ENCODE measurements around the gene TDO2. TPM values are rescaled to one million over a fixed set of nuclear protein-coding genes. Genes with fewer than 3 reads are reported as not detected.
"Not testable (repeated sequence)": the region's sequence is repeated elsewhere in the genome, so short reads cannot be mapped to it uniquely, and the experiment has no call there.

TDO2 gene
- total RNA-seq, 1 donor from 2014 or later: 1.0 TPM

DNA sequence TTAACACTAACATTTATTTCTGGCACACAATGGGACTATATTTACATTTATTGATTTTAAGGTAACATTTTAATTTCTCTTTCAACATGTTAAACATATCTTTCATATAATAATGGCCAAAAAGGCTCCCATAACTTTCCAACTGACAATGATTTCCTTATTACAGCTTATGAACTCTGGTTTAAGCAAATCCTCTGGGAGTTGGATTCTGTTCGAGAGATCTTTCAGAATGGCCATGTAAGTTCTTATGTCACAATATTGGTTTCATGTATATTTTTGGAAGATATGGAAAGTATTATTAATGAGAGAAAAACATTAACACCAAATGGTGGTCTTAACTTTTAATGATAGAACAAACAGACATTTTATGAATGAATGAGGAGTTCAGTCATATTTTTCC lies 4.1 kb downstream of the TDO2 start:
- no peak for DNase-seq (ENCODE audit: low spot score)

DNA sequence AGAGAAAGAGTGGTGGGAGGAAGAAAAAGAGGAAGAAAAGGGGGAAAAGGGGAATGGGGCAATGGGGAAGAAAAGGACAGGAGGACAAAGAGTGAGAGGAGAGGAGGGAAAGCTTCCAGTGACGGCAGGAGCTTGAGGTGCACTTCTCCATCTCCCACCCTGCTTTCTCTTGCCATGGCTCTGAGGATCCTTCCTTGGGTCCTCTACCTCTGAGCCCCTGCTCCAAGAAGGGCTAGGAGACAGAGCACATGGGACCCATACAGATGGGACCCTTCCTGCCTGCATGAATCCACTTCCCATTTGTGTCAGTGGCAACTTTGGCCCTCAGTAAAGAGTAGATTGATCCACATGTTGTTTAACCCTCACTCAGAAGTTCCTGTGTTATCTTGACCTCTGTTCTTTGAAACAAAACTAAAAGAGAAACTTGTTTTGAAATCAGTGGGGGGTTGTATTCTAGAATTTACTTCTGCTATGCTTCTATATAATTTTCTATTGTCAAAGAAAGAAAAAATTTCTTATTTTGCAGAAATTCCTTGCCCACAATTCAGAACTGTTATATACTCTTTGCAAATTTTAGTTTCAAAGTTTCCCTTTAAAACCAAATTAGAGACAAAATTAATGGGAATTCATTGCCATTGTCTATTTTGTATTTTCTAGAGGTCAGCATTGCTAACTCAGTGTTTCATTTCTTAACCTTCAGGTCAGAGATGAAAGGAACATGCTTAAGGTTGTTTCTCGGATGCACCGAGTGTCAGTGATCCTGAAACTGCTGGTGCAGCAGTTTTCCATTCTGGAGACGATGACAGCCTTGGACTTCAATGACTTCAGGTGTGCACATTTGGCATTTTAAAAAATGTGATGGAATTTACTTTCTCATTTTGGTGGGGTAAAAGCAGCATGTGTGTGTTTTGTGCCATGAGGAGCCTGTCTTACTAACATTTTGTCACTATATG lies 5.0 kb downstream of the TDO2 start:
- no peak for DNase-seq (ENCODE audit: low spot score)

GRCh38 chr4:155909615-155910226 lies 6.2 kb downstream of the TDO2 start:
- DNase-seq (ENCODE audit: low spot score): no peak

- no peak for DNase-seq (ENCODE audit: low spot score)
These were observed 8.4 kb downstream of the TDO2 start for GRCh38 chr4:155911905-155912304.

GRCh38 chr4:155914782-155915181 lies 11.3 kb downstream of the TDO2 start:
- DNase-seq (ENCODE audit: low spot score): no peak

GRCh38 chr4:155921597-155921996 lies 18.1 kb downstream of the TDO2 start:
- no peak for DNase-seq (ENCODE audit: low spot score)

GRCh38 chr4:155924637-155925036 lies 21.1 kb downstream of the TDO2 start:
- no peak for DNase-seq (ENCODE audit: low spot score)

DNA sequence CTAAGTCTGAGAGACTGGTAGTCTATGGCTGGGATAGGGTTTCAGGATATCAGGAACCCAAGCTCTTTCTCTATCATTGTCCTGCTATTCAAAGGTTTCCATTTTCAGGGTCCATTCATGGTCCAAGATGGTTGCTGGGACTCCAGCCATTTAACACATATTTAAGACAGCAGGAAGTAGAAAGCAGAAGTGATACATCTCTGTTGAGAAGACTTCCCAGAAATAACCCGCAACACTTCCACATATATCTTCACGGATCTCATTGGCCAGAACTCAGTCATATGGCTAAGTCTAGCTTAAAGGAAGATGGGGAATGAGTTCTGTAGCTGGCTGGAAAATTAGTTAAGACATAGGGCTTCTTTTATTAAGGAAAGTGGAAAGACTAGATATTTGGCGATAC lies 26.3 kb downstream of the TDO2 start:
- no peak for DNase-seq (ENCODE audit: low spot score)

DNA sequence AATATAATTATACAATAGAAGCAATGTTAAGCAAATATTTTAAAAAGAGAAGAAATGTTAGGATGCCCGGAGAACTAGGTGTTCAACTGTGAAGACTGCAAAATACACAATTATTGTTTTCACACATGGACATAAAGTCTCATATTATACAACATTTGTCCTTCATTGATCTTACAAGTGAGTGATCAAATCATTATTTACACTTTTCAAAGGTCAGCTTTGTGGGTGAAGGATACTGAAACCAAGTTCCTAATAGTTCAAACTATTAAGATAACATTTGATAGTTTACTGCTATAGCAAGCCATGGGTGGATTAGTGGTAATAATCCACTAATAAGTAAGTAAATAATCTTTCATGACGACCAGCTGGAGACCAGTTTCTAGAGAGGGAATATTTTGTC lies 26.8 kb downstream of the TDO2 start:
- DNase-seq (ENCODE audit: low spot score): no peak

DNA sequence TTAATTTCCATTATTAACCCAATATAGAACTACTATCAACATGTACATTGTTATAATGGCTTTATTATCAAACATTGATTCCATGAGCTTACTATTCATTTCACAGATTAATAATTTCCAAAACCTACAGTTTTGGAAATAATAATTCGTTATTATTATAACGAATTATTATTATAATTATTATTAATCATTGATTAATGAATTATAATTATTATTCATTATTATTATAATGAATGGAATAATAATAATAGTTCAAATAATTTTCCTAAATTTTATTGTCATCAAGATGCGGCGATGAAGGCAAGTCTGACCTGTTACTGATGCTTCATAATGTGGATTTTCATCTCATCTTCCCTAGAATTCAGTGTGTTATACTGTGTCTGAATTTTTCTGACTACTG lies 28.1 kb downstream of the TDO2 start:
- no peak for DNase-seq (ENCODE audit: low spot score)

GRCh38 chr4:155934634-155935033 lies 31.1 kb downstream of the TDO2 start:
- not testable (repeated sequence) for DNase-seq (ENCODE audit: low spot score)

DNA sequence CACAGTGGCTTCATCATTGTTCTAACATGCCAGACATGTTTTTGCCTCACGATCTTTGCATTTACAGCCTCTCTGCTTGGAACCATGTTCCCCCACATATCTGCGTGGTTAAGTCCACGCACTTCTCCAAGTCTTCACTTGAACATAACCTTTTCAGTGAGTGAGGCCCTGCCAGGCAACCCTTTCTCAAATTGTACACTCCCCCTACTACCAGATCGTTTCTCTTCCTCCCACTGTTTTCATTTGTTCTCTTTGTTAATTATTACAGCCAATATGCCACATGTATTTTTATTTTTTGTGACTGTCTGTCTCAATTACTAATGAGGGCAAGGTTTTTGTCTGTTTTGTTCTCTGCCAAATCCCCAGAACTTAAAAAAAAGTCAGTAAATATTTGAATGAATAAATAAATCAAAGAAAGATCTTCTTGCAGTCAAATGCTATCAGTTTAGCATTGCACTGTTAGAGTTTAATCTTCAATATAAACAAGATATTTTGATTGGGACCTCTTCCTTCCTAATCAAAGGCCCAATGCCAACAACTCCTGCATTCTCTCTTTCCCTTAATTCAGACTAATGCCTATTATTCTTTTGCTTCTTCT lies 32.0 kb downstream of the TDO2 start:
- no peak for DNase-seq (ENCODE audit: low spot score)

DNA sequence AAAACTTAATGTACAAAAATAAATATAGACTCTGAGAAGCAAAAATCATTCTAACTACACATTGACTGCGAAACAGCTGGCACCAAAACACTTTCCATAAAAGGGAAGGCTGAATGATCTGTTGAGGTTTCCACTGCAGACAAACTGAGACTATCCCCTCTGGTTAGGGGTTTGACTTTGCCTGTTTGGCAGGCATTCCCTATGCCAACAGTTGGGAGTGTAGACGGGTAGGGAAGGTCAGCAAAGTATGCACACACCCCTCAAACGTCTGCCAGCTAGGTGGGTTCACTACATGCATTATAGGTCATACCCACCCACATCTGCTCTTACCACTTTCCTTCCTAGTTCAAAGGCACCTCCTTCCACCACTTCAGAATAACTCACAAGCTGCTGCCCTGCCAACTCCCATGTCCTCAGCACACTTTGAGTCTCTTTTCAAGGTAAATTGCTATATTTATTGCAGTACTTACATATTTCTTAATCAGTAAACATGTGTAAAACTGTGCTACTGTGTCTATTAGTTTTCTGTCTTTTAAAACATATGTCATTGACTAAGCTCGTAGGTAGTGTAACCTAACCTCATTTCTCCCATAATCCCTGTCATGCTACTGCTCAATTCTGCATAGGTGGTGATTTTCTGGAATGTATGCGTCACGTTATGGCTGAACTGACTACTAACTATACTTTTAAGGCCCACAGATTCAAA lies 37.7 kb downstream of the TDO2 start:
- DNase-seq (ENCODE audit: low spot score): no peak

GRCh38 chr4:155941820-155942219 lies 38.3 kb downstream of the TDO2 start:
- no peak for DNase-seq (ENCODE audit: low spot score)

DNA sequence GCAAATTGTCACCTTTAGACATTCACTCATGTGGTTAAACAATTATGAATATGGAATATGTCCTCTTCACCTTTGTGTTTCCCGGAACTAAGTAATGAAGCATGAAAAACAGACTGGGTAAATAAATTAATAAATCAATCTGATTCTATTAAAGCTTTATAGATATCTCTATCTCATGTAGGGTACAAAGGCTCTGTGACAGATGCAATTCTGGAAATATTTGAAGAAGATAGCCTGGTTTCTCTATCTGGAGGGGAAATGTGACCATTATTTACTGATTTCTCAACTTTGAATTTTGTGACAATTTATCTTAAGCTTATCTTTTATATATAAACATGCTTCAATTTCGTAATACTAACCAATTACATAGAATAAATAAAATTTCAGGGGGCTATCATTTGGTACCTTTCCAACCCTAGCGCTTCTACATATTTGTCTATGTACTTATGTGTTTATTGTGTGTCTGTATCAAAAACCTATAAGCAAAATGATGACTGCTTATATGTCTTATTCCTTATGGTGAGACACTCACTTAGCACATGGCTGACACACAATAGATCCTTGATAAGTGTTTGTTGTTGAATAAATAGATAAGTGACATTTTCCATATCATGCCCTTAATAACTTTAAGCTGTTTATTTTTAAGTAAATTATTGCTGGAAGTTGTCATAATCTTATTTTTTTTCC lies 40.3 kb downstream of the TDO2 start:
- no peak for DNase-seq (ENCODE audit: low spot score)

GRCh38 chr4:155944516-155944915 lies 41.0 kb downstream of the TDO2 start:
- no peak for DNase-seq (ENCODE audit: low spot score)

DNA sequence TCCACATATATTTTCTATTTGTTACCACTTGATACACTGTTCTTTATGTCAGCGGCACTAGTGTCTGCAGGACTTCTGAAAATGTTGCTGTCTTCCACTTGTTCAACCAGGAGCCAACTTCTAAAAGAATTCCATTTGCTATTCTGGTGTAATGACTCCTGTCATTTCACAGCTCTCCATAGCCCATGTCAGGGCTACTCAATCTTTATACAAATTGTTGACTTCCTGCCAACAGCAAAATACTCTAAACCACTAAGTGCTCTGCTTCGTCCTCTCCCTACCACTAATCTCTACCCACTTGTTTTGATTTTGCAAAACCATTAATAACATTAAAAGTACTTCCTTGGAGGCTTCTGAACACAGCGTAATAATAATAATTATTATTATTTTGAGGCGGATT lies 43.0 kb downstream of the TDO2 start:
- DNase-seq (ENCODE audit: low spot score): no peak

DNA sequence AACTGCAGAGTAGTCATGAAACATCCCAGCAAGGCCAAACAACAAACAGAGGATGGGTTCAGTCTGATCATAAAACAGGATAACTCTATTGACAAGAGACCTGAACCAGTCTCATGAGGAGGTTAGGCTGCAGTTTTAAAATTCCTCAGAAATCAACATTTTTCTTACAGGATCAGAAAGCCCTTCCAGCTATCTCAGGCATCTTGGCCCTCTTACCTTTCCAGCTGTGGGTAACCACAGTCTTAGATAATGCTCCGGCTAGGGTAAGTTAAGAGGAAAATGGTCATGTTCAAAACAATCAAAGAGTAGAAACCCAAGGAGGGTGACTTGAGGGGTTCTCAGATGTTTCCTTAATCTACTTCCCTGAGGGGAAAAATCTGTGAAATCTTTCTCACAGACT lies 45.0 kb downstream of the TDO2 start:
- no peak for DNase-seq (ENCODE audit: low spot score)

- no peak for DNase-seq (ENCODE audit: low spot score)
These were observed 47.0 kb downstream of the TDO2 start for GRCh38 chr4:155950461-155950860.

DNA sequence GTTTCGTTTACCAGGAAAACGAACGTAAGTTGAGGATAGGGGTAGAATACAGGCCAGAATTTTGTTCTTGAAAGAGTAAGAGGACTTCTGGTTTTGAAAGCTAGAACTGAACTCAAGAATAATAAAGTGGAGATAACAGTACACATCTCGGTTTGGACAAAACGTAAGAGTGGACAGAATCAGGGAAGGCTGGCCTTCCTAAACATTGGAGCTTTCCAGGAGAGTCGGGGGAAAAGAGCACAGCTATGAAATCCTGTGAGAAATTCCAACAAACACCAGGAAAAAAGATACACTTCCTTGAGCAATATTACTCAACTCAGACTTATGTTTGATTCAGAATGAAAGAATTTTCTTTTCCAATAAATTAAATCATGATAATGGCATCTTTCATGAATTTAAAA lies 49.0 kb downstream of the TDO2 start:
- no peak for DNase-seq (ENCODE audit: low spot score)

Measured in ureter (tissue), 1 donor.